Measurements from ENCODE around the gene NBPF1.
"Not testable (repeated sequence)": the region's sequence is repeated elsewhere in the genome, so short reads cannot be mapped to it uniquely, and the experiment has no call there.

Gene NBPF1

DNA sequence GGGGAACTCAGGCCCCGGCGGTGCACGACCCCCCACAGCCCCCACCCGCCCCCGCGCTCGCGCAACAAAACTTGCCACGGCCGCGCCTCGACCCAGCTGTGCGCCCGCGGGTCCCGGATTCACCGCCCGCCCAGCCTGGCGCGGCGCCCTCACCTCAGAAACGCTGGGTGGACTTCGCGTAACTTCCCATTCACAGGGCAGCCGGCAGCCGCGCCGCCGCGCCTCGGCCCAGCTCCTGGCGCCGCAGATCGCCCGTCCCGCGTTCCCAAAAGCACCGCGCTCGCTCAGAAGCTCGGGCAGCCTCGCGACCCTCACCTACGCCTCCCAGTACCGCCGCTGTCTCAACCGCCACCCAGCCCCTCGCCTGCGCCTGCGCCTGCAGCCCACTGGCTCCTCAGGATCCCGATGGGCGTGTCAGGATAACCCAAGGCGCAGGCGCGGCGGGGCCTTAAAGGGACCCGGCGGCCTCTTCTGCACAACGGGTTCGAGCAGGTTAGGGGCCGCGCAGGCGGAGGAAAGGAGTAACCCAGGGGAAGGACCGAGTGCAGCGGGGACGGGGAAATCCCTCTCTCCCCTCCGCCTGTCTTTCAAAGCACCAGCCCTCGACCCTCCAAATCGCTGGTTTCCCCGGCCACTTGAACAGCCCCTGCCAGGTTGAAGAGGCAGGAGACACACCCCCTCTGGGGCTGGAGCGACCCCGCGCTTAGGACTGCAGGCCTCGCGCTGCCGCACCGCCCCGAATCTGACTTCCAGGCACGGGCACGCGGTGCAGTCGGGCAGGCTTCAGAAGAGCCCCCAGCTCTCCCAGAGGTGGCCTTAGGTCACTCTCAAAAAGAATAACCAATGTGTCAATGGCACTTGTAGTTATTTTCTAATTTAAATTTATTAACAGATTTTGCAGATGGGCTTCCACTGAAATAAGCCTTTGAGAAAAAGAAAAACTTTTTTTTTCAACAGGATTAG is at the start of gene NBPF1:
Gene NBPF1, minus strand, starts transcription at position 380 of the 963 bp plus-strand sequence.
- peak; percentile 87 to 89 for DNase-seq (ENCODE audit: low read depth in 2 of 2)

- not testable (repeated sequence) for DNase-seq (ENCODE audit: low read depth in 2 of 2)
Observed at GRCh38 chr1:16658234-16658633, 44.9 kb upstream of the NBPF1 start.

DNA sequence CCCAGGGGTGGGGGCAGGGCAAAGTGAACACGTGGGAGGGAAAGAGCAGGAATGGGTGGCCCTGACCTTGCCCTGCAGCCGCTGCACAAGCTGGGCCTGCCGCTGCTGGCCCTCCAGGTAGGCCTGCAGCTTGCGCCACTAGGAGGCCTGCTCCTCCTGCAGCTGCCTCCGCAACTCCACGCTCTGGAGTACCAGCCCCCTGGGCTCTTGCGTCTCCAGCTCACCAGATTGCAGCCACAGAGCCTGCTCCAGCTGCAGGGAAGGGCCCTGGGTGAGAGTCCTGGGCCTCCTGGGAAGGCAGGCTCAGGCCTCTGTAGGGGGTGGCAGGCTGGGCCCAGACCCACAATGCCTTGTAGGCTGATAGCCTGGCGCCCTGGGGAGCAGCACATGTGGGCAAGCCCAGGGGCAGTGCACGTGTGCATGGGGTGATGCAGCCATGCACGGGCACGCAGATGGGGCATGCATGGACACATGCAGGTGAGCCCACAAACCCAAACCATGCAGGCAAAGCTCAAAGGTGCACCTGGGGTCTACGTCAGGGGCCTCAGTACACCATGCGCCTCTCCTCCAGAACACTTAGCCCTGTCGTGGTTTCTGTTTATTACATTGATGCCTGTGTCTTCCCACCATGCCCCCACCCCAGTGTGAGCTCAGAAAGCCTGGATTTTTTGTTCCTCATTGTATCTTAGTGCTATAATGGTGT is 43.8 kb upstream of the NBPF1 start:
- not testable (repeated sequence) for DNase-seq (ENCODE audit: low read depth in 2 of 2)

DNA sequence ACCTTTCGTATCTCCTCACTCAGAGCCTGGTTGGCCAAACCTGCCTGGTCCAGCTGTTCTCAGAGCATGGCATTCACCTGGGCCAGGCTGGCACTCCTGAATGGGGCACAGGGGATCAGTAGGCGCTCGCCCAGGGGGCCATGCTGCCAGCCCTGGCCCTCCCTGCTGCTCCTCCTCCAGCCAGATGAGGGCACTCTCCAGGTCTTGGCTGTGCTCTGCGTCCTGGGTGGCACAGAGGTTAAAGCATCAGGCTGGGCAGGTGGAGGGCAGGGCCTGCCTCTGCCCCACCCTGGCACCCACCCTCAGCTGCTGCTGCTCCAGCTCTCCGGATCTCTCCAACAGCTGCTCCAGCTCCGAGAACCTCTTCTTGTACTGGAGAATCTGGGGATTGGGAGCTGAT is 43.2 kb upstream of the NBPF1 start:
- not testable (repeated sequence) for DNase-seq (ENCODE audit: low read depth in 2 of 2)

DNA sequence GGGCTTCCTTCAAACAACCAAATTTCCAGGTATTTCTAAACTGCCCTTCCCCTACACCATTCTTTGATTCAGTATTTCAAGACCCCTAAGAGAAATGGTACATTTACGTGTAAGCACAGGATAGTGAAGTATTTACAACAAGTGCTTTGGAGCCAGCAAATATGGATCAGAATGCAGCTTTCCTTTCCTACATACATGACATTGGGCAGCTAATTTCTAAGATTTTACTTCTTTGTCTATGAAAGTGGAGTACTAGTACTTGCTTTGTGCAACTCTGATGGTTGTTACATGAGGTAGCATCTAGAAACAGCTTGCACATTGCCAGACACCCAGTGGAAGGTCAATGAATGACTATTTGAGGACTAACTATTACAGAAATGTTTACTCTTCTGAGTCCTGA is 38.2 kb upstream of the NBPF1 start:
- DNase-seq (ENCODE audit: low read depth in 2 of 2): not testable (repeated sequence)

DNA sequence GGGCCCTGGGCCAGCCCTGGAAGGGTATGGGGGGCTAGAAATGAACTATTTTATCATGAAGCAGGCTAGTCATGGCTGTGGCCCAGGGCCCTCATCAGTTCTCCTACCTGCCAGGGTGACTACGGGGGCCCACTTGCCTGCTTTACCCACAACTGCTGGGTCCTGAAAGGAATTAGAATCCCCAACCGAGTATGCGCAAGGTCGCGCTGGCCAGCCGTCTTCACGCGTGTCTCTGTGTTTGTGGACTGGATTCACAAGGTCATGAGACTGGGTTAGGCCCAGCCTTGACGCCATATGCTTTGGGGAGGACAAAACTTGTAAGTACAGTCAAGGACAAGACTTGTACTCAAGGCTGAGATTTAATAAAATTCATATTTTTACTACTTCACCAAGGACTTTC is 36.6 kb upstream of the NBPF1 start:
- not testable (repeated sequence) for DNase-seq (ENCODE audit: low read depth in 2 of 2)

DNA sequence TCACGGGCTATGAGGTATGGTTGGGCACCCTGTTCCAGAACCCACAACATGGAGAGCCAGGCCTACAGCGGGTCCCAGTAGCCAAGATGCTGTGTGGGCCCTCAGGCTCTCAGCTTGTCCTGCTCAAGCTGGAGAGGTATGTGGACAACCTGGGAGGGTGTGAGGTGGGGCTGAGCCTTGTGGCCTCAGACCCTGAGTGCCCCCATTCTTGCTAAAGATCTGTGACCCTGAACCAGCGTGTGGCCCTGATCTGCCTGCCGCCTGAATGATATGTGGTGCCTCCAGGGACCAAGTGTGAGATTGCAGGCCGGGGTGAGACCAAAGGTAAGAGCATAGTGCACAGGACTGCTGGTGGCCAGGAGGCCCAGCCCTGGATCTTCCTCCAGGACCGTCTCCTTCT is 36.0 kb upstream of the NBPF1 start:
- DNase-seq (ENCODE audit: low read depth in 2 of 2): not testable (repeated sequence)

DNA sequence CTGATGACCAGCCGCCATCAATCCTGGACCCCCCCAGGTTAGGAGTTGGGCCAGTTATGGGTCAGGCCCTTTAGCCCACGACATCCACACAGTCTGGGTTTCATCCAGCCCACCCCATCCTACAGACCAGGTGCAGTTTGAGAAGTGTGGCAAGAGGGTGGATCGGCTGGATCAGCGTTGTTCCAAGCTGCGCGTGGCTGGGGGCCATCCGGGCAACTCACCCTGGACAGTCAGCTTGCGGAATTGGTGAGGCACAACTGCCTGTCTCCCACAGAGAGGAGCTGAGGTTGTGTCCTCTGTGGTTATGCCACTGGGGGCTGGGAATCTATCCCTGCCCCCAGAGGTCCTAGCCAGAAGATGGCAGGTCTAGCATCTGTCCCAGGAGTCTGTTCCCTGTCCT is 35.4 kb upstream of the NBPF1 start:
- DNase-seq (ENCODE audit: low read depth in 2 of 2): not testable (repeated sequence)

- DNase-seq (ENCODE audit: low read depth in 2 of 2): not testable (repeated sequence)
Observed at GRCh38 chr1:16648250-16648649, 34.9 kb upstream of the NBPF1 start.

DNA sequence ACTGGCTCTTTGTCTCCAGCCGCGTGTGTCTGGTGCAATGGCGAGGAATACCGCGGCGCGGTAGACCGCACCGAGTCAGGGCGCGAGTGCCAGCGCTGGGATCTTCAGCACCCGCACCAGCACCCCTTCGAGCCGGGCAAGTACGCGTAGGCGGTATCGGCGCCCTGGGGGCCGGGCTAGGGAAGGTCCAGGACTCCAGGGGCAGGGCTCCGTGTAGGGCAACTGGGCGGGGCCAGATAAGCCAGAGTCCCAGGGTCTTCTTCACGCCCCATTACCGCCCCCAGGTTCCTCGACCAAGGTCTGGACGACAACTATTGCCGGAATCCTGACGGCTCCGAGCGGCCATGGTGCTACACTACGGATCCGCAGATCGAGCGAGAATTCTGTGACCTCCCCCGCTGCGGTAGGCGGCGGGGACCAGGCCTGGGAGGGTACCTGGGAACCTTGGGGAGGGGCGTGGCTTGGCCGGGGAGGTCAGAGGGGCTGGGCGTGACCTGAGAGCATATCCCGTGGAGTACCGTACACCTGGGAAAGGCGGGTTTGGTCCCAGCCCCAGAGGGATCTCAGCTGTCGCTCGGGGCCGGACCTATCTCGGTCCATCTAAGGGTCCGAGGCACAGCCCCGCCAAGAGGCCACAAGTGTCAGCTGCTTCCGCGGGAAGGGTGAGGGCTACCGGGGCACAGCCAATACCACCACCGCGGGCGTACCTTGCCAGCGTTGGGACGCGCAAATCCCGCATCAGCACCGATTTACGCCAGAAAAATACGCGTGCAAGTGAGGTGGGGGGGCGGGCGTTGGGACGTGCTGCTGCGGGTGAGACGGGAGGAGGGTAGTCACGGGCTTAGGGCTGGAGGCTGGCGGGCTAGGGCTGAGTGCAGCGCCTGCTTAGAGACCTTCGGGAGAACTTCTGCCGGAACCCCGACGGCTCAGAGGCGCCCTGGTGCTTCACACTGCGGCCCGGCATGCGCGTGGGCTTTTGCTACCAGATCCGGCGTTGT is 34.1 kb upstream of the NBPF1 start:
- not testable (repeated sequence) for DNase-seq (ENCODE audit: low read depth in 2 of 2)

DNA sequence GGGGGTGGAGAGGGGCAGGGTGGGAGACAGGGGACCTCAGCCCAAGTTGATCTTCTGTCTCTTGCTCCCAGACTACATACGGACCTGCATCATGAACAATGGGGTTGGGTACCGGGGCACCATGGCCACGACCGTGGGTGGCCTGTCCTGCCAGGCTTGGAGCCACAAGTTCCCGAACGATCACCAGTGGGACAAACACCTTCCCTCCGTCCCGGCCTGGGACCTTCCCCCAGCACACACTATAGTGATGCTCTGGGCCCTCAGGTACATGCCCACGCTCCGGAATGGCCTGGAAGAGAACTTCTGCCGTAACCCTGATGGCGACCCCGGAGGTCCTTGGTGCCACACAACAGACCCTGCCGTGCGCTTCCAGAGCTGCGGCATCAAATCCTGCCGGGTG is 33.4 kb upstream of the NBPF1 start:
- DNase-seq (ENCODE audit: low read depth in 2 of 2): not testable (repeated sequence)

DNA sequence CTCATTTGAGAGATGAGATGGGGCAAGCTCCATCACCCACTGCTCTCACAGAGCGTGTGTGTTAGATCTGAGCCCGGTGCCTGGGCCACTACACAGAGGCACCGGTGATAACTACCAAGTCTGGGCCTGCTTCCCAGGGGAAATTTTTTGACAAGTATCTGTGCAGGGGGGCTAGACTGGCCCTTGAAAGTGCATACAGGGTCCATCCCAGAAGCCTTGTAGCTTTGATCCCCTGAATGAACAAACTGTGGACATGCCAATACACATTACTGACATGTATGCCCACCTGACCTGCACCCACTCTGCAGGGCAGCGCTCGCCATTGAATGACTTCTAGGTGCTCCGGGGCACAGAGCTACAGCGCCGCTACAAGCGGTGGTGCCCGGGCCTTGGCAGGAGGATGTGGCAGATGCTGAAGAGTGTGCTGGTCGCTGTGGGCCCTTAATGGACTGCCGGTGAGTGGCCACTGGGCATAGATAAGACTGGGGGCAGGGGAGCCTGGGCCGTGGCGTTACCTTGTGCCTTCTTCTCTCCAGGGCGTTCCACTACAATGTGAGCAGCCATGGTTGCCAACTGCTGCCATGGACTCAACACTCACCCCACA is 32.8 kb upstream of the NBPF1 start:
- not testable (repeated sequence) for DNase-seq (ENCODE audit: low read depth in 2 of 2)

- not testable (repeated sequence) for DNase-seq (ENCODE audit: low read depth in 2 of 2)
Observed at GRCh38 chr1:16645271-16646060, 32.1 kb upstream of the NBPF1 start.

DNA sequence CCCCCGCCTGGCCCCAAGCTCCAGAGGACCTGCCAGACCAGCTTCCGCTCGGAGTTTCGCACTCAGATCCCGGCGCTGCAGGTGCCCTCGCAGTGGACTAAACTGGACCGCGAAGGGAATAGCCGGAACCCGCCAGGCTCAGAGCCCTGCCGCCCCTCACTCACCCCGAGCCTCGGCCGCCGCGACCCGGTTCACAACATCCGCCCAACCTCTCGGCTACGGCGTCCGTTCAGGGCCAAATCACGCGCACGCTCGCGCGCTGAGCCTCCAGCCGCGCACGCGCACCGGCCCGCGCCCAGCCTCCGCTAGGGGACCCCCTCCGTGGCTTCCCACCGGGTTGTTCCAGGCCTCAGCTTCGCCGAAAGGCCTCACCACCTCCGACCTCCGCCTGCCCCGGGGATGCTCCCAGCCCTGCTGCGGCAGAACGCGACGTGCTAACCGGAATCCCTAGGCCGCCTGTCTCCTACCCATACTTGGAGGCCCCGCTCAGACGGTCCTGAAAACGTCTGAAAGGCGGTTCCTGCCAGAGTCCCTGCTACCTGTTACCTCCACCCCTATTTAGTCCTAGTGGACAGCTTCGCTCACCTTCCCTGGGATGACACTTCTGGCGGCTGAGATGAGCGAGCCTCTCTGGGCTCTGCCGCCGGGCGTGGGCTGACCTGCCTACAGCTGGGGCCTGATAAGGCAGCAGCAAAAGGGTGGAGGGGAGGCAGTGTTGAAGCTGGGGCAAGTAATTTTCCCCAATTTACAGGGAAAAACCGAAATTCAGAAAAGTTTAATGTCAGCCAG is 31.3 kb upstream of the NBPF1 start:
- DNase-seq (ENCODE audit: low read depth in 2 of 2): peak; percentile 96 to 100

- DNase-seq (ENCODE audit: low read depth in 2 of 2): no peak
Observed at GRCh38 chr1:16644193-16644481, 30.8 kb upstream of the NBPF1 start.

- DNase-seq (ENCODE audit: low read depth in 2 of 2): not testable (repeated sequence)
Observed at GRCh38 chr1:16643476-16644192, 30.3 kb upstream of the NBPF1 start.

DNA sequence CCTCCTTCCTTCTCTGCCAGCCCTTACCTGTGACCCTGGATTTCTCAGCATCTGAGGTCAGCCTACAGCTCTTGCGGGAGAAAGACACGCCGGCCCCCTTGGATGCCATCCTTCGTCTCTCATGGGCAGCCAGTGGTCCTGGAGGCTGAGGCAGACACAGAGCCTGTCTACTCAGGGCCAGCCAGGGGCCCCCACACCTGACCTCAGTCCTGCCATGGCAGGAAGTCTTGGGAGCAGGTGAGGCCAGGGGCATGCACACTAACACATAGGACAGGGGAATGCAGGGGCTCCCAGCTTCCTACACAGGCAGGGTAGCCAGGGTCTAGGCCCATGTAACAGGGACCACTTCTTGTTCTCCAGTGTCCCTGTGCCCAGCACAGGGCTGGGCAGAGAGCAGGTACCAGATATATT is 29.6 kb upstream of the NBPF1 start:
- not testable (repeated sequence) for DNase-seq (ENCODE audit: low read depth in 2 of 2)

DNA sequence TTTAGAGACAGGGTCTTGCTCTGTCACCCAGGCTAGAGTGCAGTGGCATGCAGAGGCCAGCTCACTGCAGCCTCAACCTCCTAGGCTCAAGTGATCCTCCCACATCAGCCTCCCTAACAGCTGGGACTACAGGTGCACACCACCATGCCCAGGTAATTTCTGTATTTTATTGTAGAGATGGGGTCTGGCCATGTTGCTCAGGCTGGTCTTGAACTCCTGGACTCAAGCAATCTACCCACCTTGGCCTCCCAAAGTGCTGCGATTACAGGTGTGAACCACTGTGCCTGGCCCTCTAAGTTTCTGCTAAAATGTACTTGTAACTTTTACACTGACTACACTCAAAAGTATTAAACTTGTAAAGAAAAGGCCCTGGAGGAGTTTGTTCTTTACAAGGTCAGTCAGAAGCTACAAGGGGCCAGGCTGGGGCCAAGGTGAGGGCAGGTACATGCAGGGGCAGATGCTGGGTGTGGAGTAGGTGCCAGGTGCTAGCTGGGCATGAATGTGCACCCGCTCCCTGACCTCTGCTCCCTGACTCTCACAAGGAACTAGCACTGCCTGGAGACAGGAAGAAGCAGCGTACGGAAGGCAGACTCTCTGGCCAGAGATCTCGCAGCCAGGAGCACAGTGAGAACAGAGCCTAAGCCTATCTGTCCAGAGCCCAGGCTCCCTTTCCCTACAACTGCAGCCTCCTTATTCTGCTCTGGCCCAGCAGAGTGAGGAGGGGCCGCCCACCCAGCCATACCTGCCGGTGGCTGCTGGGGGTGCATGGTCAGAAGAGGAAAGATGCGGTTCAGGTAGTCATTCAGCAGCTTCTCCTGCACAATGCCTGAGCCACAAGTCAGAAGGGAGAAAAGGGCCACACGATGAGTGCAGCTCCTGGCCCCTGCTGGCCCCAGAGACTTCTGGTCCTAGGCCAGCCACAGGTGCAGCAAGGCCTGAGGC is 28.9 kb upstream of the NBPF1 start:
- not testable (repeated sequence) for DNase-seq (ENCODE audit: low read depth in 2 of 2)
